Erythroblast (primary cell): ENCODE measurements around the gene SLC33A1.

Experiments
- GATA1 ChIP-seq: IDR thresholded peaks from 2 replicates; pipeline ENCODE4 v1.6.1; 2011; ENCODE audit warnings: low read depth, mild to moderate bottlenecking, control low read depth, low read length, moderate library complexity
- POLR2A ChIP-seq: IDR thresholded peaks from 2 replicates; pipeline ENCODE4 v1.6.1; 2011; ENCODE audit warnings: mild to moderate bottlenecking, low read length

GRCh38 chr3:155870133-155870944, 16.1 kb upstream of the SLC33A1 start, which contains the start of gene GMPS:
- TF ChIP-seq POLR2A (peak; percentile 72), GATA1 (no peak)
